Astrocyte (in vitro differentiated cells and primary cell): ENCODE results near the gene BRD4. TPM values are rescaled to one million over a fixed set of nuclear protein-coding genes. Genes with fewer than 3 reads are reported as not detected.

Experiments used
- DNase-seq: peaks from one replicate; pipeline ENCODE4 v3.0.0-alpha.2; 2010; ENCODE audit warnings: low read depth
- FAIRE-seq: peaks from 2 replicates; lab custom pipeline; 2011; peaks lifted over from hg19 to GRCh38; lab: Jason Lieb, UNC
- H2AFZ ChIP-seq: 2 replicates; pipeline ENCODE4 v1.6.0; 2012; ENCODE audit warnings: low read depth, low read length, inconsistent platforms
- H3K27ac ChIP-seq: 2 replicates; pipeline ENCODE4 v1.5.1; 2011; ENCODE audit warnings: low read depth, low read length, inconsistent platforms
- H3K27me3 ChIP-seq: 2 replicates; pipeline ENCODE4 v1.6.0; 2011; ENCODE audit warnings: low read length, inconsistent platforms; ENCODE audit not compliant: insufficient read depth
- H3K36me3 ChIP-seq: 2 replicates; pipeline ENCODE4 v1.5.1; 2011; ENCODE audit warnings: low read length, inconsistent platforms; ENCODE audit not compliant: insufficient read depth
- H3K4me1 ChIP-seq: 2 replicates; pipeline ENCODE4 v1.5.1; 2011; ENCODE audit warnings: low read length, inconsistent platforms; ENCODE audit not compliant: insufficient read depth
- H3K4me2 ChIP-seq: 2 replicates; pipeline ENCODE4 v1.6.0; 2012; ENCODE audit warnings: low read length, inconsistent platforms
- H3K4me3 ChIP-seq: 2 replicates; pipeline ENCODE4 v1.5.1; 2011; ENCODE audit warnings: low read depth, mild to moderate bottlenecking, low read length, inconsistent platforms; ENCODE audit not compliant: insufficient read depth
- H3K79me2 ChIP-seq: 2 replicates; pipeline ENCODE4 v1.6.0; 2012; ENCODE audit warnings: mild to moderate bottlenecking, low read length, inconsistent platforms; ENCODE audit not compliant: insufficient read depth
- H3K9ac ChIP-seq: 2 replicates; pipeline ENCODE4 v1.6.0; 2012; ENCODE audit warnings: mild to moderate bottlenecking, low read length, inconsistent platforms
- H3K9me3 ChIP-seq: 2 replicates; pipeline ENCODE4 v1.5.1; 2012; ENCODE audit warnings: low read depth, mild to moderate bottlenecking, low read length, inconsistent platforms; ENCODE audit not compliant: insufficient read depth
- H4K20me1 ChIP-seq: 2 replicates; pipeline ENCODE4 v1.6.0; 2012; ENCODE audit warnings: low read length, inconsistent platforms; ENCODE audit not compliant: insufficient read depth
- H3K27ac Mint-ChIP-seq: one replicate; pipeline ENCODE4 v1.8.0; 2021; ENCODE audit warnings: mild to moderate bottlenecking, mixed read lengths; ENCODE audit not compliant: unreplicated experiment
- H3K27me3 Mint-ChIP-seq: one replicate; pipeline ENCODE4 v1.8.0; 2021; ENCODE audit warnings: low read depth, mixed read lengths; ENCODE audit not compliant: unreplicated experiment
- H3K36me3 Mint-ChIP-seq: one replicate; pipeline ENCODE4 v1.8.0; 2021; ENCODE audit warnings: low read depth, mixed read lengths; ENCODE audit not compliant: unreplicated experiment
- H3K4me1 Mint-ChIP-seq: one replicate; pipeline ENCODE4 v1.8.0; 2021; ENCODE audit warnings: low read depth, mixed read lengths; ENCODE audit not compliant: unreplicated experiment
- H3K4me3 Mint-ChIP-seq: one replicate; pipeline ENCODE4 v1.8.0; 2021; ENCODE audit warnings: mild to moderate bottlenecking, moderate library complexity, mixed read lengths; ENCODE audit not compliant: unreplicated experiment
- H3K9me3 Mint-ChIP-seq: one replicate; pipeline ENCODE4 v1.8.0; 2021; ENCODE audit warnings: mild to moderate bottlenecking, mixed read lengths; ENCODE audit not compliant: unreplicated experiment
- CTCF ChIP-seq: IDR thresholded peaks from 2 replicates; pipeline ENCODE4 v1.5.1; 2011; ENCODE audit warnings: low read depth, mild to moderate bottlenecking, inconsistent platforms, low read length, moderate library complexity; ENCODE audit not compliant: insufficient read depth
- EZH2 ChIP-seq: IDR thresholded peaks from 2 replicates; pipeline ENCODE4 v1.6.1; 2012; ENCODE audit warnings: mild to moderate bottlenecking, low read length, inconsistent platforms; ENCODE audit not compliant: insufficient read depth
- total RNA-seq: library from RNA; stranded (reverse); gene quantifications from 2 replicates; pipeline ENCODE4 v1.2.1, GENCODE V29; 2021

Gene BRD4
- total RNA-seq, 1 donor from 2014 or later: 128 TPM

DNA sequence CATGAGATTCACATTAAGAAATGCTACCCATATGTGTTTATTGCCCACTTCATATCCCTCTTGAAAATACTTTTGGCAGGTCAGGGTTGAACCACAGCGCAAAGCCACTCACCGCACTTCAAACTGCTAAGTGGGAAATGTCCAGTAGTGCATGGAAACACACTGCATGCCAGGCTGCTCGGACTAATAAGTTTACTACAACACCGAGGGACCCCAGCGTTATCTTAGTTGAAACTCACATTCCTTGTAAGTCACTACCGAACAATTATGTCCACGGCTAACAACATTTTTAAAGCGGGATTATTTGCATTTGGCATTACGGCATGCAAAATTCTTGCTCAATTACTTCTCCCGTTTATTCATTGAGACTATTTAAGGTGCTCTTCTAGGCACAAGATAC lies 4.0 kb downstream of the BRD4 start:
- Mint-ChIP-seq H3K27ac (no peak overlapping the region), H3K4me1 (peaks cover 57% of the 10 kb centered on the region), H3K9me3 (no peaks in the 10 kb centered on the region), H3K36me3 (peaks cover 2% of the 10 kb centered on the region), H3K4me3 (peak overlapping the region; percentile 1), H3K27me3 (no peaks in the 10 kb centered on the region)
- Histone ChIP-seq H3K4me1 (peaks cover 38% of the 10 kb centered on the region), H3K36me3 (no peaks in the 10 kb centered on the region), H3K9ac (no peak overlapping the region), H2AFZ (no peak overlapping the region), H3K27me3 (no peaks in the 10 kb centered on the region), H3K4me2 (peak overlapping the region; percentile 50), H3K79me2 (peaks cover 92% of the 10 kb centered on the region), H4K20me1 (peaks cover 81% of the 10 kb centered on the region), H3K4me3 (no peak overlapping the region), H3K27ac (no peak overlapping the region), H3K9me3 (no peaks in the 10 kb centered on the region)
- no peak for TF ChIP-seq CTCF
- no peak for TF ChIP-seq EZH2
- FAIRE-seq (no peak), DNase-seq (no peak)

DNA sequence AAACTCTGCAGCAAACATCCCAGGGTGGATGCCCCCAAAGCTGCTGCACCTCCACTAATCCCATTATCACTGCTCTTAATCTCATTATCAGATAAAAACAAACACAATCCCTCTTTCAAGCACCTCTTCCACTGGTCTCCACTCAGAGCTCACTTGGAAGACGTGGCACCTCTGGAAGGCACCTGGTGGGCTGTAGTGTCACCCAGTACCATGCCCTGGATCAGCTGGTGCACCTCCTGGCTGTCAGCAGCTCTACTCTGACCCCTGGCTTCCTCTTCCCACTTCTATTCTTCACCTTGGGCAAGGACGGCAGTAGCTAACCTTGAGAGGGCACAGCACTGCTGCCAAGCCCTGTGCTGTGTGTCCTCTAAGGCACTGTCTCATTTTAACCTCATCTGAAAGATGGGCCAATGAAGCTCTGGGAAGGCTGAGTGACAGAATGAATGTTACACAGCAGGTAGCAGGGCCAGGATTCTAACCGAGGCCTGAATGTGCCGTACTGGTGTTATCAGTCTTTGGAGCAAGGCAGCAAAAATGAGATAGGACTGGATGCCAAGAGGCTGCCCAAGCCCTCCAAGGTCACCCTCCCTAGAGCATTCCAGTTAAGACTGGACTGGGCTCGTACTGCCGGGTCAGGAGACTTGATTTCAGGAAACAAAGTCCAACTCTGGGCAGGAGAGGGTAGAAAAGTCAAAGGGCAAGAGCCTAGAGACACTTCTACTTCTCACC lies 7.4 kb downstream of the BRD4 start:
- peaks cover 75% of the 10 kb centered on the region for H3K4me1 Mint-ChIP-seq
- H3K4me2 ChIP-seq: peak overlapping the region; percentile 9
- H3K27me3 ChIP-seq: no peaks in the 10 kb centered on the region
- FAIRE-seq (no peak), DNase-seq (no peak)
- no peaks in the 10 kb centered on the region for H3K36me3 ChIP-seq
- no peak overlapping the region for H2AFZ ChIP-seq
- peak overlapping the region; percentile 15 for H3K27ac Mint-ChIP-seq
- H3K4me1 ChIP-seq: peaks cover 38% of the 10 kb centered on the region
- H3K36me3 Mint-ChIP-seq: no peaks in the 10 kb centered on the region
- H4K20me1 ChIP-seq: peaks cover 95% of the 10 kb centered on the region
- H3K9me3 Mint-ChIP-seq: no peaks in the 10 kb centered on the region
- no peak overlapping the region for H3K27ac ChIP-seq
- peak overlapping the region; percentile 61 for H3K4me3 Mint-ChIP-seq
- peak overlapping the region; percentile 32 for H3K9ac ChIP-seq
- no peak for TF ChIP-seq EZH2
- no peak for TF ChIP-seq CTCF
- no peaks in the 10 kb centered on the region for H3K27me3 Mint-ChIP-seq
- peaks cover 98% of the 10 kb centered on the region for H3K79me2 ChIP-seq
- no peak overlapping the region for H3K4me3 ChIP-seq
- no peaks in the 10 kb centered on the region for H3K9me3 ChIP-seq
